SK-N-SH (cell line): ENCODE measurements around the gene MPP4. TPM values are rescaled to one million over a fixed set of nuclear protein-coding genes. Genes with fewer than 3 reads are reported as not detected.
A peak's percentile ranks its signal among the peaks of the same experiment; 100 is the strongest.

Source experiments
- CTCF ChIA-PET: fragments of 300-600, 350-600 bp; formaldehyde crosslinking; extraction: SDS; loops from one replicate; lab custom pipeline; 2021; lab: Yijun Ruan, JAX
- POLR2A ChIA-PET: fragments of 350-600 bp; sonication (Branson Sonifier 250); formaldehyde crosslinking; extraction: SDS; loops from one replicate; lab custom pipeline; 2020; ENCODE audit warnings: antibody characterized with exemption, inconsistent platforms; lab: Yijun Ruan, JAX
- DNase-seq: peaks from one replicate; pipeline ENCODE4 v3.0.0; 2012
- H2AFZ ChIP-seq: fragments of 200-600 bp; sonication (generic); 2 replicates; pipeline ENCODE4 v1.8.1; 2016; ENCODE audit warnings: antibody characterized with exemption, mild to moderate bottlenecking, low read depth
- H3F3A ChIP-seq: fragments of 200-600 bp; sonication (generic); replicated peaks from 2 replicates; pipeline ENCODE3; 2016; ENCODE audit warnings: antibody characterized with exemption, mild to moderate bottlenecking; ENCODE audit not compliant: insufficient read depth
- H3K27ac ChIP-seq, 2 experiments: fragments of 200-500 bp in 1 of 2; fragments of 200-600 bp in 1 of 2; sonication (Bioruptor generic) in 1 of 2; sonication (generic), shearing (Covaris generic) in 1 of 2; 2 replicates each; pipeline versions ENCODE4 v1.5.1 to v1.6.1; 2014 to 2016; ENCODE audit warnings: low read depth in 2 of 2, inconsistent platforms in 1 of 2, low read length in 1 of 2, mild to moderate bottlenecking in 1 of 2, mixed read lengths in 1 of 2
- H3K27me3 ChIP-seq: fragments of 200-600 bp; sonication (generic), shearing (Covaris generic); 2 replicates; pipeline ENCODE4 v1.6.1; 2016; ENCODE audit warnings: mixed run types; ENCODE audit not compliant: insufficient read depth
- H3K36me3 ChIP-seq, 2 experiments: fragments of 200-500 bp in 1 of 2; fragments of 200-600 bp in 1 of 2; sonication (Bioruptor generic) in 1 of 2; sonication (generic) in 1 of 2; replicated peaks in 1 of 2; 2 replicates each; pipeline versions ENCODE3 to v1.5.1; 2014 to 2016; ENCODE audit warnings: low read length in 1 of 2, mild to moderate bottlenecking in 1 of 2; ENCODE audit not compliant: insufficient read depth in 2 of 2, control insufficient read depth in 1 of 2
- H3K4me1 ChIP-seq, 2 experiments: fragments of 200-500 bp in 1 of 2; fragments of 200-600 bp in 1 of 2; sonication (Bioruptor generic) in 1 of 2; sonication (generic), shearing (Covaris generic) in 1 of 2; 2 replicates each; pipeline versions ENCODE4 v1.5.1 to v1.6.1; 2014 to 2016; ENCODE audit warnings: low read depth in 1 of 2, low read length in 1 of 2, mixed run types in 1 of 2; ENCODE audit not compliant: insufficient read depth in 2 of 2, control insufficient read depth in 1 of 2
- H3K4me2 ChIP-seq: fragments of 200-600 bp; sonication (generic), shearing (Covaris generic); 2 replicates; pipeline ENCODE4 v1.6.1; 2017; ENCODE audit warnings: mixed run types
- H3K4me3 ChIP-seq, 2 experiments: fragments of 200-500 bp in 1 of 2; fragments of 200-600 bp in 1 of 2; sonication (Bioruptor generic) in 1 of 2; sonication (generic), shearing (Covaris generic) in 1 of 2; 2 replicates each; pipeline versions ENCODE4 v1.5.1 to v1.8.1; 2014 to 2016; ENCODE audit warnings: low read depth in 2 of 2, inconsistent platforms in 1 of 2, low read length in 1 of 2, mild to moderate bottlenecking in 1 of 2, mixed read lengths in 1 of 2, moderate library complexity in 1 of 2
- H3K79me2 ChIP-seq: fragments of 200-600 bp; sonication (generic); 2 replicates; pipeline ENCODE4 v1.8.1; 2017; ENCODE audit warnings: mild to moderate bottlenecking; ENCODE audit not compliant: insufficient read depth
- H3K9ac ChIP-seq: fragments of 200-600 bp; sonication (generic); 2 replicates; pipeline ENCODE4 v1.6.1; 2017; ENCODE audit warnings: mixed run types
- H3K9me2 ChIP-seq: fragments of 200-600 bp; sonication (generic); 2 replicates; pipeline ENCODE4 v1.6.1; 2017; ENCODE audit warnings: mixed run types
- H3K9me3 ChIP-seq: fragments of 200-600 bp; sonication (generic); 2 replicates; pipeline ENCODE4 v1.6.1; 2017; ENCODE audit warnings: mixed run types, mild to moderate bottlenecking, moderate library complexity
- H4K20me1 ChIP-seq: fragments of 200-600 bp; sonication (generic); 2 replicates; pipeline ENCODE4 v1.6.1; 2017; ENCODE audit warnings: mild to moderate bottlenecking, mixed run types; ENCODE audit not compliant: insufficient read depth
- CHD2 ChIP-seq: fragments of 150-350 bp; IDR thresholded peaks from 2 replicates; pipeline ENCODE4 v1.6.1; 2018; ENCODE audit warnings: low read length; ENCODE audit not compliant: partially characterized antibody
- FOXM1 ChIP-seq: IDR thresholded peaks from 2 replicates; pipeline ENCODE4 v1.4.0; 2012; ENCODE audit warnings: low read depth, mild to moderate bottlenecking
- GABPA ChIP-seq: IDR thresholded peaks from 2 replicates; pipeline ENCODE4 v1.4.0; 2012; ENCODE audit warnings: low read depth, mild to moderate bottlenecking
- JUND ChIP-seq: IDR thresholded peaks from 2 replicates; pipeline ENCODE4 v1.4.0; 2012
- RAD21 ChIP-seq: IDR thresholded peaks from 2 replicates; pipeline ENCODE4 v1.6.1; 2012; ENCODE audit warnings: mild to moderate bottlenecking, low read length
- SMC3 ChIP-seq: IDR thresholded peaks from 2 replicates; pipeline ENCODE4 v1.6.1; 2012; ENCODE audit warnings: low read depth, low read length, improper control_type of control experiment
- WGBS: methylation state at CpG from one replicate; pipeline ENCODE4 v1.1.6; 2017; ENCODE audit warnings: low lambda C conversion rate; 5-methylcytosine and 5-hydroxymethylcytosine counted together
- polyA plus RNA-seq, 3 experiments: library from polyadenylated mRNA; depleted of rRNA; stranded (reverse); fragments of >200 nt; gene quantifications; 2 replicates each; pipeline ENCODE4 v1.2.3, GENCODE V29; 2012
- TF ChIP-seq, protein P1 (sequence below): IDR thresholded peaks from 2 replicates; pipeline ENCODE4 v1.4.0; 2012; ENCODE audit warnings: low read depth, borderline replicate concordance
- TF ChIP-seq, protein P2 (sequence below): fragments of 150-350 bp; IDR thresholded peaks from 2 replicates; pipeline ENCODE4 v1.6.1; 2017; ENCODE audit warnings: antibody characterized with exemption, low read length, low read depth, borderline replicate concordance
- TF ChIP-seq, protein P3 (sequence below): IDR thresholded peaks from 2 replicates; pipeline ENCODE4; 2012

MPP4 gene
- polyA plus RNA-seq, 1 of the 3 experiments (the other 2 are of a cell fraction), result 24.4 TPM

DNA sequence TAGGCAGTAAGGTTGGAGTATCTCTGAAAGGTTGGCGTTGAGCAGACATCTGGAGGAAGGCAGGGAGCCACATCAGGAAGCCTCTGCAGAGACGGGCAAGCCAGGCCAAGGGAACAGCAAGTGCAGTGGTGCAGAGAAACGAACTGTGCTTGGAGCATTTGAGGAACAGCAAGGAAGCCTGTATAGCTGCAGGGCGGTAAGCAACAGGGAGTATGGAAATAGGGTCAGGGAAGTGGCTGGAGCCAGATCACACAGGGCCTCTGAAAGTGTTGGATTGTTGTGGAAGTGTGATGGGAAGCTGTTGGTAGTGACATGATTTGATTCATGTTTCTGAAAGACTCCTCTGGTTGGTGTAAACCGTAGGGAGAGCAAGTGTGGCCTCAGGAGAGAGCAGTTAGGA, 41.7 kb downstream of the MPP4 start:
- WGBS, result 90% methylated on average over 5 of the region's 5 CpGs

DNA sequence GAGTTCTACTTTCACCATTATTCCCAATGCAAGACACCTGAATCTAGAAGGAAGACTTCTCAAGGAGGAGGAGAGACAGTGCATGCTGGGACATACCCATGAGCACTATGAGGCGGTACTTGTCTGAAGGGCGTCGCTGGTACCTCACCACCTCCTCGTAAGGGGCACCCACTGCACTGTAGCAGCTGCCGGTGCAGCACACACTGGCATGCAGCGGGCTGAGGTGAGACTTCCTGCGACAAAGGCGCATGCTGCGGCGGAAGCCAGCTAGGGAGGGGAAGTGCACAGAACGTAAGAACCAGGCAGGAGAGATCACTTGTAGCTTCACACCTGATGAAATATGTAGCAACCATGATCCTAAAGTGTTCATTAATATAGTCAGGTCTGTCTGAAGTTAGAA, 42.3 kb downstream of the MPP4 start:
- Histone ChIP-seq H3K36me3 (no peaks in the 10 kb centered on the region), H4K20me1 (no peaks in the 10 kb centered on the region), H3K4me1 (peaks cover 10 to 33% of the 10 kb centered on the region in 2 experiments), H3K9ac (no peak overlapping the region)
- TF ChIP-seq, protein P1, sequence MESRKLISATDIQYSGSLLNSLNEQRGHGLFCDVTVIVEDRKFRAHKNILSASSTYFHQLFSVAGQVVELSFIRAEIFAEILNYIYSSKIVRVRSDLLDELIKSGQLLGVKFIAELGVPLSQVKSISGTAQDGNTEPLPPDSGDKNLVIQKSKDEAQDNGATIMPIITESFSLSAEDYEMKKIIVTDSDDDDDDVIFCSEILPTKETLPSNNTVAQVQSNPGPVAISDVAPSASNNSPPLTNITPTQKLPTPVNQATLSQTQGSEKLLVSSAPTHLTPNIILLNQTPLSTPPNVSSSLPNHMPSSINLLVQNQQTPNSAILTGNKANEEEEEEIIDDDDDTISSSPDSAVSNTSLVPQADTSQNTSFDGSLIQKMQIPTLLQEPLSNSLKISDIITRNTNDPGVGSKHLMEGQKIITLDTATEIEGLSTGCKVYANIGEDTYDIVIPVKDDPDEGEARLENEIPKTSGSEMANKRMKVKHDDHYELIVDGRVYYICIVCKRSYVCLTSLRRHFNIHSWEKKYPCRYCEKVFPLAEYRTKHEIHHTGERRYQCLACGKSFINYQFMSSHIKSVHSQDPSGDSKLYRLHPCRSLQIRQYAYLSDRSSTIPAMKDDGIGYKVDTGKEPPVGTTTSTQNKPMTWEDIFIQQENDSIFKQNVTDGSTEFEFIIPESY, result no peak
- TF ChIP-seq, protein P2, sequence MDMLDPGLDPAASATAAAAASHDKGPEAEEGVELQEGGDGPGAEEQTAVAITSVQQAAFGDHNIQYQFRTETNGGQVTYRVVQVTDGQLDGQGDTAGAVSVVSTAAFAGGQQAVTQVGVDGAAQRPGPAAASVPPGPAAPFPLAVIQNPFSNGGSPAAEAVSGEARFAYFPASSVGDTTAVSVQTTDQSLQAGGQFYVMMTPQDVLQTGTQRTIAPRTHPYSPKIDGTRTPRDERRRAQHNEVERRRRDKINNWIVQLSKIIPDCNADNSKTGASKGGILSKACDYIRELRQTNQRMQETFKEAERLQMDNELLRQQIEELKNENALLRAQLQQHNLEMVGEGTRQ, result no peak
- TF ChIP-seq GABPA (no peak), JUND (no peak), CHD2 (no peak)
- TF ChIP-seq, protein P3, sequence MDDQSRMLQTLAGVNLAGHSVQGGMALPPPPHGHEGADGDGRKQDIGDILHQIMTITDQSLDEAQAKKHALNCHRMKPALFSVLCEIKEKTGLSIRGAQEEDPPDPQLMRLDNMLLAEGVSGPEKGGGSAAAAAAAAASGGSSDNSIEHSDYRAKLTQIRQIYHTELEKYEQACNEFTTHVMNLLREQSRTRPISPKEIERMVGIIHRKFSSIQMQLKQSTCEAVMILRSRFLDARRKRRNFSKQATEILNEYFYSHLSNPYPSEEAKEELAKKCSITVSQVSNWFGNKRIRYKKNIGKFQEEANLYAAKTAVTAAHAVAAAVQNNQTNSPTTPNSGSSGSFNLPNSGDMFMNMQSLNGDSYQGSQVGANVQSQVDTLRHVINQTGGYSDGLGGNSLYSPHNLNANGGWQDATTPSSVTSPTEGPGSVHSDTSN, result no peak
- TF ChIP-seq, all 33 proteins: peak for 0
- Histone ChIP-seq H2AFZ (no peak overlapping the region), H3K27me3 (no peaks in the 10 kb centered on the region), H3K27ac (peak overlapping the region in 1 of 2 experiments; percentile 99; a peak in 3 of 4 replicates), H3K79me2 (no peaks in the 10 kb centered on the region), H3K9me3 (no peaks in the 10 kb centered on the region), H3K4me3 (no peak overlapping the region), H3K4me2 (no peak overlapping the region), H3F3A (peaks cover 49% of the 10 kb centered on the region), H3K9me2 (no peaks in the 10 kb centered on the region)
- DNase-seq, result no peak
- POLR2A ChIA-PET, result no interaction called here
- CTCF ChIA-PET, result no interaction called here
- WGBS, result 97% methylated on average over 11 of the region's 11 CpGs

More for the DNA sequence above, 41.7 kb downstream of the MPP4 start:
- Histone ChIP-seq H3K9ac (no peak overlapping the region), H4K20me1 (no peaks in the 10 kb centered on the region), H3K27me3 (no peaks in the 10 kb centered on the region), H3K4me2 (no peak overlapping the region), H3K4me3 (no peak overlapping the region), H3F3A (peaks cover 43% of the 10 kb centered on the region), H3K79me2 (no peaks in the 10 kb centered on the region), H3K9me3 (no peaks in the 10 kb centered on the region), H2AFZ (no peak overlapping the region), H3K36me3 (no peaks in the 10 kb centered on the region), H3K27ac (peak overlapping the region in 1 of 2 experiments; percentile 99; a peak in 1 of 4 replicates), H3K4me1 (peaks cover 10 to 33% of the 10 kb centered on the region in 2 experiments), H3K9me2 (no peaks in the 10 kb centered on the region)
- DNase-seq, result no peak
- CTCF ChIA-PET, result no interaction called here
- TF ChIP-seq FOXM1 (no peak), SMC3 (no peak), RAD21 (no peak)
- POLR2A ChIA-PET, result no interaction called here
